Left hindlimb (tissue), 1 donor: ENCODE measurements around the gene EDDM3A.

Experiments
- DNase-seq: peaks from one replicate; pipeline ENCODE4 v3.0.0-alpha.2; 2018

The EDDM3A gene

GRCh38 chr14:20790464-20791116, 44.9 kb downstream of the EDDM3A start:
- no peak for DNase-seq

DNA sequence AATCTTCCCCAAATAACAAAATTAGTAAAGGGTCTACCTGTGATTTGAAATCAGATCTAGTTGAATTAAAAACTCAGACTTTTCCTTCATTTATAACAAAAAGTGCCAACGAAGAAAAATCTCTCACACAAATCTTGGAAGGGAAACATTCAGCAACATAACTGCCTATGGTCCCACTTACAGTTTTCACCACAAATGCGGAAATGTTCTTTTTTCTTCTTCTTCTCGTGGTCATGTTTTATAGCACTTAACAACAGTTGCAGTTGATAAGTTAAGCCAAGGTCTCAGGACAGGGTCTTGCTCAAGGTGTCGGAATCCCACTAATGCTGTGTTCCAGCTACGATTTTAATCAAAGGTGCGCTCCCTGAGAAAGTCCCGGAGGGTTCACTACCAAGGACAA, 45.5 kb downstream of the EDDM3A start:
- DNase-seq, result no peak

DNA sequence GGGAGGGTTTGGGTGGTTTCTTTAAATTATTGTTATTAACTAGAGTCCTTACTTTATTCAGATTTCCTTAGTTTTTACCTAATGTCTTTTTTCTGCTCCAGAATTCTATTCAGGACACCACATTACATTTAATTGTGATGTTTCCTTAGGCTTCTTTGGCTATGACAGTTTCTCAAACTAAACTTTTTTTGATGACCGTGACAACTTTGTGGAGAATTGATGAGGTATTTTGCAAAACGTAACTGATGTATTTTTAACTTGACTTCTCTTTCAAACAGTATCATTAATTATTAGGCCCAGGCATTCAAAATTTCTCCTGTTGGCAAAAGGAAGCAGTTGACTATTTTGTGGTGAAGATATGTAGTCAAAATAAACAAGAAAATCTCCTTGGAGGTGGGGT, 45.9 kb downstream of the EDDM3A start:
- DNase-seq, result no peak

- DNase-seq, result no peak
These were observed 46.9 kb downstream of the EDDM3A start for GRCh38 chr14:20792556-20792955.

- DNase-seq, result no peak
These were observed 49.1 kb downstream of the EDDM3A start for GRCh38 chr14:20794644-20795369.

DNA sequence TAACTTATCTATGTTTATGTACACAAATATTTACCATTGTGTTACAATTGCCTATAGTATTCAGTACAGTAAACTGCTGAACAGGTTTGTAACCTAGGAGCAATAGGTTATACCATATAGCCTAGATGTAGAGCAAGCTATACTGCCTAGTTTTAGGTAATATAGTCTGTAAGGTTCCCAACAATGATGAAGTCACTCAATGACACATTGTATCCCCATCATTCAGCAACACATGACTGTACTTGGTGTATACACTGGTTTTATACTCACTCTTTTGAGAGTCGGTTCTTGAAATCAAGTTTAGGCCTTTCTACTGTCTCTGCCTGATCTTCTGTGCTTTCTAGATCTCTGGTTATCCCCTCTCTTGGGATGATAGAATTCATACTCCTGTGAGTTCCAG, 51.5 kb downstream of the EDDM3A start:
- no peak for DNase-seq
